Measurements from ENCODE around the gene PHF5A. TPM values are rescaled to one million over a fixed set of nuclear protein-coding genes. Genes with fewer than 3 reads are reported as not detected.
A peak's percentile ranks its signal among the peaks of the same experiment; 100 is the strongest.

Gene PHF5A
- total and polyA plus RNA-seq, 10 of the 15 experiments (the other 5 are each of a cell fraction or from before 2014, with no cell fraction given): 40.5 to 115 (median 79.2) TPM

DNA sequence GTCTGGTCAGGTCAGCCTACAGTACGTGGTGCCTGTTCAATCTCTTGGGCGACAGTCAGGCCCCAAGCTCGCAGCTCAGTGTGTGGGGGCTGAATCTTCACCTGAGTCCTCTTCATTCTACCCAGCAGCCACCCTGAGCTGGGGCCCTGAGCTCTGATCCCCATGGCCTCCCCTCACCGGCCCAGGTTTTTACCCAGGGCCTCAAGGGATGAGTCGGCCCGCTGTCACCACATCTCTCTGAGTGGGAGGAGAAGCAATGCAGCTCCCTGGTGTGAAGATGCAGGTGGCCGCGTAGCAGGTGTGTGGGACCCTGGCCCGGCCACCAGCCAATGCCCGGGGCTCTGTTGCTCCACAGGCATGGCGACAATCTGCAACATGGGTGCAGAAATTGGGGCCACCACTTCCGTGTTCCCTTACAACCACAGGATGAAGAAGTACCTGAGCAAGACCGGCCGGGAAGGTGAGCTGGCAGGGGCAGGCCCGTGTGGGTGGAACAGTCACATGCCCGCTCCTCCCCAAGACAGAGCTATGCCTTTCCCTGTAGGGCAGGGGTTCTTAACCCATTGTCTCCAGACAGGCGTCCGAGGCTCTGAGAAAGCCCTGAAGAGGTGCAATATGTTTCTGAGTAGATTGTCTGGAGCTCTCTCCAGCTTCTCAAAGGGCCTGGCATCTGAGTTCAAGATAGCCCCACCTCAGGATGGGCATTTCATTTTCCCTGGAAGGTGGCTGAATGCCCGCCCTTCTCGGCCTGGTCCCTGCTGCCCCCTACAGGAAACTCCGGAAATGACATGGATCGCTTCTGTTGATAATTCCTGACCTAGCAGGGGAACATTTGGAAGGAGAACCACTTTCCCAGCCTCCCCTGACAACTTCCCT lies 48.9 kb upstream of the PHF5A start:
- POLR2A ChIA-PET: interaction anchor here (0.6 kb wide), 1 partner anchor 40 kb away, joined by 3 read pairs; no protein-coding TSS in a partner anchor
- ATAC-seq (peak; percentile 51), DNase-seq (ENCODE audit: low read depth, low spot score) (no peak), FAIRE-seq (peak; percentile 69)
- peak; percentile 86 for TF ChIP-seq RAD21 (IDR thresholded peaks at IDR 0.05; ENCODE audit: insufficient read depth, low read depth, low read length)
- TF ChIP-seq, protein P1, sequence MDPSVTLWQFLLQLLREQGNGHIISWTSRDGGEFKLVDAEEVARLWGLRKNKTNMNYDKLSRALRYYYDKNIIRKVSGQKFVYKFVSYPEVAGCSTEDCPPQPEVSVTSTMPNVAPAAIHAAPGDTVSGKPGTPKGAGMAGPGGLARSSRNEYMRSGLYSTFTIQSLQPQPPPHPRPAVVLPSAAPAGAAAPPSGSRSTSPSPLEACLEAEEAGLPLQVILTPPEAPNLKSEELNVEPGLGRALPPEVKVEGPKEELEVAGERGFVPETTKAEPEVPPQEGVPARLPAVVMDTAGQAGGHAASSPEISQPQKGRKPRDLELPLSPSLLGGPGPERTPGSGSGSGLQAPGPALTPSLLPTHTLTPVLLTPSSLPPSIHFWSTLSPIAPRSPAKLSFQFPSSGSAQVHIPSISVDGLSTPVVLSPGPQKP (IDR thresholded peaks at IDR 0.05; ENCODE audit: low read depth, low read length): no peak
- TF ChIP-seq IKZF1 (conservative IDR thresholded peaks at IDR 0.05): peak; percentile 42; the same call in 1 of the 2 replicates
- TF ChIP-seq, protein P2, sequence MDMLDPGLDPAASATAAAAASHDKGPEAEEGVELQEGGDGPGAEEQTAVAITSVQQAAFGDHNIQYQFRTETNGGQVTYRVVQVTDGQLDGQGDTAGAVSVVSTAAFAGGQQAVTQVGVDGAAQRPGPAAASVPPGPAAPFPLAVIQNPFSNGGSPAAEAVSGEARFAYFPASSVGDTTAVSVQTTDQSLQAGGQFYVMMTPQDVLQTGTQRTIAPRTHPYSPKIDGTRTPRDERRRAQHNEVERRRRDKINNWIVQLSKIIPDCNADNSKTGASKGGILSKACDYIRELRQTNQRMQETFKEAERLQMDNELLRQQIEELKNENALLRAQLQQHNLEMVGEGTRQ (IDR thresholded peaks at IDR 0.05; ENCODE audit: borderline replicate concordance, low read depth, low read length): no peak
- TF ChIP-seq, protein P3, sequence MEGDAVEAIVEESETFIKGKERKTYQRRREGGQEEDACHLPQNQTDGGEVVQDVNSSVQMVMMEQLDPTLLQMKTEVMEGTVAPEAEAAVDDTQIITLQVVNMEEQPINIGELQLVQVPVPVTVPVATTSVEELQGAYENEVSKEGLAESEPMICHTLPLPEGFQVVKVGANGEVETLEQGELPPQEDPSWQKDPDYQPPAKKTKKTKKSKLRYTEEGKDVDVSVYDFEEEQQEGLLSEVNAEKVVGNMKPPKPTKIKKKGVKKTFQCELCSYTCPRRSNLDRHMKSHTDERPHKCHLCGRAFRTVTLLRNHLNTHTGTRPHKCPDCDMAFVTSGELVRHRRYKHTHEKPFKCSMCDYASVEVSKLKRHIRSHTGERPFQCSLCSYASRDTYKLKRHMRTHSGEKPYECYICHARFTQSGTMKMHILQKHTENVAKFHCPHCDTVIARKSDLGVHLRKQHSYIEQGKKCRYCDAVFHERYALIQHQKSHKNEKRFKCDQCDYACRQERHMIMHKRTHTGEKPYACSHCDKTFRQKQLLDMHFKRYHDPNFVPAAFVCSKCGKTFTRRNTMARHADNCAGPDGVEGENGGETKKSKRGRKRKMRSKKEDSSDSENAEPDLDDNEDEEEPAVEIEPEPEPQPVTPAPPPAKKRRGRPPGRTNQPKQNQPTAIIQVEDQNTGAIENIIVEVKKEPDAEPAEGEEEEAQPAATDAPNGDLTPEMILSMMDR (IDR thresholded peaks at IDR 0.05 in 2 of 3, conservative IDR thresholded peaks at IDR 0.05 in 1 of 3; ENCODE audit: control insufficient read depth in 2 of 3, extremely low read depth in 1 of 3, insufficient read depth in 1 of 3, low read depth in 3 of 3, low read length in 3 of 3): peak; percentile 72 to 81 (median 81)
- TF ChIP-seq SMC3 (IDR thresholded peaks at IDR 0.05; ENCODE audit: borderline replicate concordance, low read length): peak; percentile 62
- Histone ChIP-seq H3K9me3 (replicated peaks; ENCODE audit: control insufficient read depth, insufficient read depth, low read length) (no peaks in the 10 kb centered on the region), H3K4me1 (ENCODE audit: control insufficient read depth, insufficient read depth, low read length) (no peaks in the 10 kb centered on the region), H2AFZ (ENCODE audit: control insufficient read depth, low read depth, low read length) (no peak overlapping the region), H3K4me2 (ENCODE audit: control insufficient read depth, insufficient read depth) (no peak overlapping the region), H3K79me2 (ENCODE audit: control insufficient read depth, insufficient read depth, low read length) (no peaks in the 10 kb centered on the region), H3K9ac (ENCODE audit: control insufficient read depth, insufficient read depth, low read length) (no peak overlapping the region), H3K36me3 (ENCODE audit: control insufficient read depth in 2 of 2, insufficient read depth in 2 of 2, low read length in 1 of 2) (peaks cover 21 to 55% of the 10 kb centered on the region in 2 experiments), H4K20me1 (ENCODE audit: control insufficient read depth, insufficient read depth) (no peaks in the 10 kb centered on the region), H3K27me3 (replicated peaks in 1 of 2; ENCODE audit: control insufficient read depth in 2 of 2, insufficient read depth in 2 of 2, low read length in 1 of 2) (no peaks in the 10 kb centered on the region), H3K27ac (ENCODE audit: control insufficient read depth, insufficient read depth) (no peak overlapping the region), H3K4me3 (no peak overlapping the region)
- in situ Hi-C loops (cut with MboI): loop anchor here (5.0 kb wide), 1 partner anchor 115 kb away; no protein-coding TSS in a partner anchor
- intact Hi-C loops (cut with micrococcal nuclease; ENCODE audit: unreplicated experiment): loop anchor here (1.0 kb wide), 1 partner anchor 114 kb away; no protein-coding TSS in a partner anchor
- RAD21 ChIA-PET (ENCODE audit: unreplicated experiment): interaction anchor here (0.6 to 4.9 kb wide), 9 partner anchors 10 to 136 kb away, joined by 3 to 67 read pairs (median 4); partner anchors contain the start of genes ACO2, PHF5A and TEF
- no TSS peak for BruUV-seq (replicated peaks)
- WGBS (ENCODE audit: insufficient coverage, insufficient replicate concordance, low lambda C conversion rate, missing lambda C conversion rate): 44% methylated on average over 22 of the region's 22 CpGs
- SMC1A ChIA-PET (ENCODE audit: uncharacterized antibody, unreplicated experiment): interaction anchor here (0.9 to 4.7 kb wide), 8 partner anchors 12 to 114 kb away, joined by 3 to 57 read pairs (median 4); partner anchors contain the start of genes ACO2 and PHF5A
- CTCF ChIA-PET: interaction anchor here (0.6 to 6.2 kb wide), 30 partner anchors 10 to 595 kb away, joined by 3 to 141 read pairs (median 4); partner anchors contain the start of genes ACO2, PHF5A, PMM1 and POLR3H
